GM12874 (cell line): Measurements from ENCODE around the gene FCHSD2.

Source experiments
- CTCF ChIP-seq: IDR thresholded peaks from 2 replicates; pipeline ENCODE4 v1.5.1; 2011; ENCODE audit warnings: low read depth, mild to moderate bottlenecking, control low read depth, low read length, moderate library complexity; ENCODE audit not compliant: insufficient read depth

Gene FCHSD2

DNA sequence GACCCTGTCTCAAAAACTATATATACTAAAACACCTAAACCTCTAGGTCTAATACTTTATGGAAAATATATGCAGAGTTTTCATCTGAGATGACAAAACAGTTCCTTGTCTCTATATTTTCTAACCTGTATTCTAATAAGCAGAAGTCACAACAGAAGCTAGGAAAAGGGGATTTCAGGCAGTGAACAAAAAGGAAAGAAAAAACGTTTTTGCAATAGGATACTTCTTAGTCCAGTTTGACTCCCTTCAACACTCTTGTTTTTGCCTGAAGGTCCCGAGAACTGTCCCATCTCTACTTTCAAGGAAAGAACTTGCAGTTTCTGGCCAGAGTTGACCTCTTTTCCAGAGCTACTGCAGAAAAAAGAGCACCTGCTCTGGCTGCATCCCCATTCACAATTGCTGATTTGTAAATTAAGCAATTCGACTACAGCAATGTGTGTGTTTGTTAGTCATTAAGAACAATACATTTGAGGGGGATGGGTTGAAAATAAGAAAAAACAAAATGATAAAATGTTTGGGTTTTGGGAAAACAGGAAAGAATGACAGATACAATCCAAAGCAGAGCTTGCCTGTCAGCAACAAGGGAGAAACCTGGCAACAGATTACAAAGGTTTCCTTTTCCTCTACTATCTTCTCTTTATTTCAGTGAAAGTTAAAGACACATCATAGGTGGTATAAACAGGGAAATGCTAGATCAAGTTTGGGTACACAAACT lies 160.0 kb downstream of the FCHSD2 start:
- TF ChIP-seq CTCF: no peak

DNA sequence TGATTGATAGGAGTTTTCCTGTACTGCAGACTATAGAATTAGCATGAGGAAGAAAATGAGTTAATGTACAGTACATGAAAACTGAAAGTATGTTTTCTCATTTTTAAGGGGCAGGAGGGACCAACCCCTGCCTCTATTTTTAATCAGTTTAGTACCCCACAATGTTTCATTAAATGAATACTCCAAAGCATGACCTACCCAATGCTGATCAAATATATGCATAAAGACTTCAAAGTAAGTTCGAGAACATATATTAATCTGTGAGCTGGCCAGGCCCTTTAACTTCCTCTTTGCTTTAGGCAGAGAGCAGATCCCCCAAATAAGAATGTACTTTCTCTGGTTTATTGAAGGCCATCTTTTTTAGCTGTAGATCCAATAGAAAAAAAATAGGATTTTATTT lies 161.0 kb downstream of the FCHSD2 start:
- no peak for TF ChIP-seq CTCF

DNA sequence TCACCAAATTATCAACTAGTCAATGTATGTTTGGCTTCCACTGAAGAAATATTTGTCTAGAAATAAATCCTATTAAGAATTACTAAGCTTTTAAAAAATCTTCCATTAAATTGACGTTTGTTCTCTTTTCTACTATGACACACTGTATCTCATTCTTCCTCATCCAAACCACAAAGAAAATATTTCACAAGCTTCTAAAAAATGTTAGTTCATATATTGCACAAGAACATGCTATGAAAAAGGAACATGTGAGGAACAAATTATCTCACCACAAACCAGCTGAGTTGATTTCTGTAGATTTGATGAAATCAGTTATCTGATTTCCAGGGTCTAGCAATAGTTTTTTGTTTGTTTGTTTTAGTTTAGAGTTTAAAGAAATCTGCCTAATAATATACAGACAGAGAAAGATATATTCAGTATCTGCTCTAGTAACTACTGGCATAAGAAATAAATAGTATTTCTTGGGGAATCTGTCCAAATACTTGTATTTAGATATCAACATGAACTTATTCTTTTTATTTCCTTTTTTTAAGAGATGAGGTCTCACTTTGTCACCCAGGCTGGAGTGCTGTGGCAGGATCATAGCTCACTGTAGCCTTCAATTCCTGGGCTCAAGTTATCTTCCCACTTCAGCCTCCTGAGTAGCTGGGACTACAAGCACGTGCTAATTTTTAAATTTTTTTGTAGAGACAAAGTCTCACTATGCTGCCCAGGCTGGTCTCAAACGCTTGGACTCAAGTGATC lies 166.2 kb downstream of the FCHSD2 start:
- TF ChIP-seq CTCF: no peak

GRCh38 chr11:72974487-72975205 lies 167.5 kb downstream of the FCHSD2 start:
- TF ChIP-seq CTCF: no peak

- TF ChIP-seq CTCF: no peak
These were observed 169.5 kb downstream of the FCHSD2 start for GRCh38 chr11:72972496-72973128.

DNA sequence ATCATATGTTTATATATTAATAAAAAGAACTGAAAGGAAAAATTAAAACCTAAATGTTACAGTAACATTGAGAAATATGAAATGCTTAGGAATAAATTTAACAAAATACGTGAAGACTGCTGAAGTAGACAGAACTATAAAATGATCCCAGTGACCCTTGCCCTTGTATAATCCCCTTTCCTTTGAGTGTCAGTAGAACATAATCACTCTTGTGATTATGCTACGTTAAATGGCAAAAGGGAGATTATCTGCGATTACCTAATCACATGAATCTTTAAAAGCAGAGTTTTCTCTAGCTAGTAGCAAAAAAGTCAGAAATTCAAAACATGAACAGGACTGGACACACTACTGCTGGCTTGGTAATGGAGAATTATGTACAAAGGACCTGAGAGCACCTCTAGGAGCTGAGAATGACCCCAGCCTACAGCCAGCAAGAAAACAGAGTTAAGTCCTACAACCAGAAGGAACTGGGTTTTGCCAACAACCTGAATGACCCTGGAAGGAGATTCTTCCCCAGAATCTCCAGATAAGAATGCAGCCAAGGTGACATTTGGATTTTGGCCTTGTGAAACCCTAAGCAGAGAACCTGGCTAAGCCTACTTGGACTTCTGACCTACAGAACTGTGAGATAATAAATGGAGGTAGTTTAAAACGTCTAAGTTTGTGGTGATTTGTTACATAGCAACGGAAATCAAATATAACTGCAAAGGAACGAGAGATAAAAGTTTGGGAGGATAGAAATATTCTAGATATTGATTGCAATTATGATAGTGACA lies 170.7 kb downstream of the FCHSD2 start:
- no peak for TF ChIP-seq CTCF
